Measurements from ENCODE around the gene RBMS3.

Gene RBMS3

GRCh38 chr3:29614954-29615353, 334.1 kb downstream of the RBMS3 start:
- DNase-seq (ENCODE audit: low read depth, low spot score), result no peak

- DNase-seq (ENCODE audit: low read depth, low spot score), result no peak
Measured at GRCh38 chr3:29618395-29619282, 337.8 kb downstream of the RBMS3 start.

GRCh38 chr3:29619676-29620075, 338.8 kb downstream of the RBMS3 start:
- DNase-seq (ENCODE audit: low read depth, low spot score), result no peak

- DNase-seq (ENCODE audit: low read depth, low spot score), result no peak
Measured at GRCh38 chr3:29627136-29628117, 346.6 kb downstream of the RBMS3 start.

DNA sequence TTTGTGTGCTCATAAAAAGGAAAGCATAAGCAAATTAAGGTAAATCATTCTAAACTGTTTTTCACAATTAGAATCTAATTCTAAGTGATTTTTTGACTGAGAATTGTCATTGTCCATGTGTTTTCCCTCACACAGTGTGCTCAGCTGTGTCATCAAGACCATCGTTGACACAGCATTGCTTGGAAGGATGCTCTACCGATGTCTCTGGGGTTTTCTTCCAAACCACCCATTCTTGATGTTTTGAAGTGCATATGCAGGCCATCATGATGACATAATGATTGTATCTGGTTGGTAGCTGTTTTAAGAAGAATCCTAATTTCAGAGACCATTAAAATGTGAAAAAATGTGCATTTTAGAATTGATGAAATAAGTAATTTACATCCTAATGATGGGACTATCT, 347.9 kb downstream of the RBMS3 start:
- DNase-seq (ENCODE audit: low read depth, low spot score), result no peak

DNA sequence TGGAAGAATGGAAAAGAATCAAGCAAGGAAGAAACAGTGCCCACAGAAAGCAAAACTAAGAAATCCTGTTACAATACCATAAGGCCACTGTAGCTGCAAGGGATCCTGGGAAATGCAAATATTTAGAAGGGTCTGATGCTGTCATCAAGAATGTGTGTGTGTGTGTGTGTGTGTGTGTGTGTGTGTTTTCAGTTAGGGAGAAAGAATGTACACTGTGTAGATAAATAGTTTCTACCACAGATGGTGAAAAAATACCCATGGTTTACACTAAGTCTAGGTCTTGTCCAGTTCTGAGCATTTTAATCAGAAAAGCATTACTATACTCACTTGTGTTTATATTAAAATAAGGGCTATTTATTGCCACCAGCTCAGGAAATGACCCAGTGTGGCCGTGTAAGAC, 355.0 kb downstream of the RBMS3 start:
- no peak for DNase-seq (ENCODE audit: low read depth, low spot score)

DNA sequence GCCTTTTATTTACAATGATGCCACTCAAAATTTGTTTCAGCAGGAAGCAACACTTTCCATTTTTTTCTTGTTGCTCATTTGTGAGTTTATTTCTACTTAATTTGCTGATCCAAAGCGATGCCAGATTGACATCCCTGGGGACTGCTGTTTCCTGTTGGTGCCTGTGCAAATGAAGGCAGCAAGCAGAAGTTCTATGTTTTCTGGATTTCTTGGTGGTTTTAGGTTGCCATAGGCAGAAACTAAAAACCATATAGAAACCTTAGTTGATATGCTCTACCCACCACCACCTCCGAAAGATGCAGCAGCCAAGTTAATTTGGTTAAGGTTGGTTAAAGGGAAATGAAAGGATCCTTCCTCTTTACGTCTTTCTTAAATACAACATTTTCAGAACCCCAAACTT, 356.2 kb downstream of the RBMS3 start:
- no peak for DNase-seq (ENCODE audit: low read depth, low spot score)

DNA sequence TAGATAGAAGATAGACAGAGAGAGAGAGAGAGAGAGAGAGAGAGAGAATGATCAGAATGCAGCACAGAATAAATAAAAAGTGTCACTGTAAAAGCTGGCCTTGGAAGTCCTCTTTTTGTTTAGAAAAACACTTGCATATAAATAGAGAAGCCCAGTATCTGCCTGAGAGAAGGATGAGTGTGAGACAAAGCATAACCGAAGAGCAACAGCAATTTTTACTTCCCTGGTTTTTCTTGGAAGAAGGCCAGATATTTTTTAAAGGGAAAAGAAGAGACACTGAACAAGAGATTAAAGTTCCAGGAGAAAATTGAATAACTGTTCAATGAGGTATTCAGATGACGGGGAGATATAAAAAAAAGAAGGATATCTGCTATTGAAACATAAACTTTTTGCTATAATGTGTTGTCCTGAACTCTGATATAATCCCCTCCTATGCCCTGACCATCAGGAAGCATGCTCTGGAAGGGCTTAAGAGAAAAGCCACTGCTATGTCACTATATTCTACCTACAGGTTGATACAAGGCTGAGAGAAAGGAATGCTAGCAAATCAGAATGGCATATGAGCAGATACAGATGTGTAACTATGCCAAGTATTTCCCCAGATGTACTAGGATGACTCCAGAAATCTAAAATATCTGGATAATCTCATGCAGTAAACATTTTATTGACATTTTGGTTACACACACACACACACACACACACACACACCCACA, 358.9 kb downstream of the RBMS3 start:
- DNase-seq (ENCODE audit: low read depth, low spot score), result no peak

DNA sequence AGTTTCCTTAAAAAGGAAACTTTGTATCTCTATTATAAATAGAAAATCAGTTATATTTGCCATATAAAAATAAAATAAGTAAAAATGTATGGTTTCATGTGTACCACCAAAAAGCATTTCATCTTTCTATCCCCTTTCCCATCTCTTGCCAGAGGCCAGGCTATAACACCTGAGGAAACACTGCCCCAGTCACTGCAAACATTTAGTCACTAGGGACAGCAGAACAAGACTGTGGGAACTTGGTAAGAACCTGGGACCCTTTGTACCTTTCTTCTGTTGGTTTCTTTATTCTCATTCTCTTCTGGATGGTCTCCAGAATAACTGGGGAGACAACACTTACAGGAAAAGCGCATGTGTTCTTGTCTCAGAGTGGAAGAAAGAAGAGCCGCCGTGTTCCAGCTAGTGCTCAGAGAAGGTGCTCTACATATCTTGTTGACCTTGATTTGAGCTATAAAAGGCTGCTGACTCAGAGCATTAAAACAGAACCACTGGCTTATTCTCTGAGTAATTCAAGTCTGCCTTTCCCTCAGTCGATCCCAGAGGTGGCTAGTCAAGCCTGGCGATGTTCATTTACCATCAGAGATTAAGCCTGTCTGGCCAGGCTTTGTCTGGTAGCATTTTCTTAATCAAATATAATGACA, 361.6 kb downstream of the RBMS3 start:
- peak; percentile 79 for DNase-seq (ENCODE audit: low read depth, low spot score)

- no peak for DNase-seq (ENCODE audit: low read depth, low spot score)
Measured at GRCh38 chr3:29643034-29643425, 362.2 kb downstream of the RBMS3 start.

- DNase-seq (ENCODE audit: low read depth, low spot score), result no peak
Measured at GRCh38 chr3:29644261-29644660, 363.4 kb downstream of the RBMS3 start.

- DNase-seq (ENCODE audit: low read depth, low spot score), result no peak
Measured at GRCh38 chr3:29644956-29645636, 364.2 kb downstream of the RBMS3 start.

DNA sequence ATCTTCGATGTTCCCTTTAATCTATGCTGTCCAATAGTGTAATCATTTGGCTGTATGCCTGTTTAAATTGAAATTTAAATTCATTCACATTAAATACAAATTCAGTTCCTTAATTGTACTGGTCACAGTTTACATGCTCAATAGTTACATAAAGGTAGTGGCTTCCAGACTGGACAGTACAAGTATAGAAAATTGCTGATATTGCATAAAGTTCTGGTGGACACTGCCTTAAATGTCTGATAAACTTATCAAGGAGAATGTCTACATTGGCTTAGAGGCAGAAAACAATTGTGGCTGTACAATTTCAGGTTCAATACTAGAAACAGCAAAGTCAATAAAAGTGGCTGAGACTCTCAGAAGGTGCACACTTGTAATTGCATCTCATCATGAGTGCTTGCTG, 365.2 kb downstream of the RBMS3 start:
- no peak for DNase-seq (ENCODE audit: low read depth, low spot score)

- no peak for DNase-seq (ENCODE audit: low read depth, low spot score)
Measured at GRCh38 chr3:29649815-29650547, 369.1 kb downstream of the RBMS3 start.

DNA sequence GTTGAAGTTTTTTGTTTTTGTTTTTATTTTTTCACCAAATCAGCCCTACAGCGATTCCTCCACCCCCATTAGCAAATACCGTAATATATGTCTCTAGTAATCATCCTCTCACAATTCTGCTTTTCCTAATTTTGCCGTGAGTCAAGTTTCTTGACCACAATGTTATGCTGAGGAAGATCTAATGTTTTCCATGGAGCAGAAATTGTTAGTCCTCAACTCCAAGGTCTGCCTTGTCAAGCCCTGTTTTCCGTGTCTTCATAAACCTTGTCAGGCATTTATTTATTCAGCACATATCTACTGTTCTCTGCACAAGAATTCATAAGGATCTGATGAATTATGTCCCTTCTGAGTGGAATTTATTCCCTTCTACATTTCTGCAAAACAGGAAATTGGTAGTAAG, 372.8 kb downstream of the RBMS3 start:
- DNase-seq (ENCODE audit: low read depth, low spot score), result no peak

- DNase-seq (ENCODE audit: low read depth, low spot score), result peak; percentile 42
Measured at GRCh38 chr3:29655015-29655747, 374.3 kb downstream of the RBMS3 start.

GRCh38 chr3:29665688-29666087, 384.8 kb downstream of the RBMS3 start:
- no peak for DNase-seq (ENCODE audit: low read depth, low spot score)

GRCh38 chr3:29668233-29668632, 387.4 kb downstream of the RBMS3 start:
- no peak for DNase-seq (ENCODE audit: low read depth, low spot score)

- no peak for DNase-seq (ENCODE audit: low read depth, low spot score)
Measured at GRCh38 chr3:29668728-29669127, 387.9 kb downstream of the RBMS3 start.
